SK-N-SH (cell line): ENCODE data around the gene CTSE.

ENCODE experiments used
- EP300 ChIP-seq, 2 experiments: IDR thresholded peaks; 2 replicates each; pipeline versions ENCODE4 v1.4.0 to v1.6.1; 2012; ENCODE audit warnings: borderline replicate concordance in 1 of 2, low read depth in 1 of 2, low read length in 1 of 2
- IRF3 ChIP-seq: fragments of 150-350 bp; IDR thresholded peaks from 2 replicates; pipeline ENCODE4 v1.6.1; 2016; ENCODE audit warnings: mild to moderate bottlenecking, low read depth, low read length
- JUND ChIP-seq: IDR thresholded peaks from 2 replicates; pipeline ENCODE4 v1.4.0; 2012
- NRF1 ChIP-seq: IDR thresholded peaks from 2 replicates; pipeline ENCODE4 v1.6.1; 2012; ENCODE audit warnings: low read depth, mild to moderate bottlenecking, low read length
- SMC3 ChIP-seq: IDR thresholded peaks from 2 replicates; pipeline ENCODE4 v1.6.1; 2012; ENCODE audit warnings: low read depth, low read length, improper control_type of control experiment
- TAF1 ChIP-seq: IDR thresholded peaks from 2 replicates; pipeline ENCODE4 v1.6.1; 2012; ENCODE audit warnings: low read depth, mild to moderate bottlenecking, low read length, moderate library complexity, borderline replicate concordance
- USF2 ChIP-seq: fragments of 150-350 bp; IDR thresholded peaks from 2 replicates; pipeline ENCODE4 v1.6.1; 2017; ENCODE audit warnings: antibody characterized with exemption, low read length, low read depth, borderline replicate concordance
- TF ChIP-seq, protein P1 (sequence below): fragments of 200-600 bp; sonication (generic); IDR thresholded peaks from 2 replicates; pipeline ENCODE4 v1.6.1; 2017; ENCODE audit warnings: antibody characterized with exemption, mild to moderate bottlenecking, moderate library complexity

DNA sequence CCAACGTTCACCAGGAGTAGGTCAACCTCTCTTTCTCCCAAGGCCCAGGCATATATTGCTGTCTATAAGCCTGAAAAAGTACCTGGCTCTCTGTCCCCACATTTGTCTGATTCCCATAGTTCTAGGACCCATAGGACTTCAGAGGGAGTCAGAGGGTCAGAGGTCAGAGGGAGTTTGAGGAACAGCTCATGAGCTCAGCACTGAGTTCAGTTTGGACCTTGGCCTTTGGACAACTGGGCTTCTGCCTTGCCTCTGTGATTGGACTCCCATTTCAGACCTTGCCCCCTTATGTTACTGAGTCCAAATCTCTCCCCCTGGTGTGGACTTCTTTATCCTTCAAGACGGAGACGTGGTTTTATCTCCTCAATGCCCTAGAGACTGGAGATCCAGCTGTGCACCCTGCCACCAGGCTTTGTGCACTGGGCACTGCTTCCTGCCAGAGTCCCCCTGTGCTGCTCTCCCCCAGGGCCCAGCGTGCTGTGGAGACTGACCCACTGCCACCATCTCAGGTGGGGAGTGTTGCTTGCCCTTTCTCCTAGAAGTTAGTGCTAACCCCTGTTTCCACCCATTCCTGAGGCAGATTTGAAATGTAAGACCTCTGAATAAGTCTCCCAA is 3.2 kb downstream of the CTSE start:
- TF ChIP-seq, protein P1, sequence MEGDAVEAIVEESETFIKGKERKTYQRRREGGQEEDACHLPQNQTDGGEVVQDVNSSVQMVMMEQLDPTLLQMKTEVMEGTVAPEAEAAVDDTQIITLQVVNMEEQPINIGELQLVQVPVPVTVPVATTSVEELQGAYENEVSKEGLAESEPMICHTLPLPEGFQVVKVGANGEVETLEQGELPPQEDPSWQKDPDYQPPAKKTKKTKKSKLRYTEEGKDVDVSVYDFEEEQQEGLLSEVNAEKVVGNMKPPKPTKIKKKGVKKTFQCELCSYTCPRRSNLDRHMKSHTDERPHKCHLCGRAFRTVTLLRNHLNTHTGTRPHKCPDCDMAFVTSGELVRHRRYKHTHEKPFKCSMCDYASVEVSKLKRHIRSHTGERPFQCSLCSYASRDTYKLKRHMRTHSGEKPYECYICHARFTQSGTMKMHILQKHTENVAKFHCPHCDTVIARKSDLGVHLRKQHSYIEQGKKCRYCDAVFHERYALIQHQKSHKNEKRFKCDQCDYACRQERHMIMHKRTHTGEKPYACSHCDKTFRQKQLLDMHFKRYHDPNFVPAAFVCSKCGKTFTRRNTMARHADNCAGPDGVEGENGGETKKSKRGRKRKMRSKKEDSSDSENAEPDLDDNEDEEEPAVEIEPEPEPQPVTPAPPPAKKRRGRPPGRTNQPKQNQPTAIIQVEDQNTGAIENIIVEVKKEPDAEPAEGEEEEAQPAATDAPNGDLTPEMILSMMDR: no peak
- TF ChIP-seq IRF3: no peak
- TF ChIP-seq SMC3: no peak
- no peak for TF ChIP-seq EP300 (IDR thresholded peaks at IDR 0.05; ENCODE audit: borderline replicate concordance in 1 of 2, low read depth in 1 of 2, low read length in 1 of 2)
- no peak for TF ChIP-seq NRF1
- no peak for TF ChIP-seq TAF1
- no peak for TF ChIP-seq JUND
- no peak for TF ChIP-seq USF2
